GM21717 (cell line): ENCODE measurements around the gene EPHA2.
A peak's percentile ranks its signal among the peaks of the same experiment; 100 is the strongest.

Experiments
- ATAC-seq: cut with Tn5 transposase; IDR thresholded peaks from one replicate; pipeline ENCODE4 v1.9.1; 2021; ENCODE audit warnings: mild to moderate bottlenecking, moderate library complexity; ENCODE audit not compliant: unreplicated experiment

EPHA2 gene

DNA sequence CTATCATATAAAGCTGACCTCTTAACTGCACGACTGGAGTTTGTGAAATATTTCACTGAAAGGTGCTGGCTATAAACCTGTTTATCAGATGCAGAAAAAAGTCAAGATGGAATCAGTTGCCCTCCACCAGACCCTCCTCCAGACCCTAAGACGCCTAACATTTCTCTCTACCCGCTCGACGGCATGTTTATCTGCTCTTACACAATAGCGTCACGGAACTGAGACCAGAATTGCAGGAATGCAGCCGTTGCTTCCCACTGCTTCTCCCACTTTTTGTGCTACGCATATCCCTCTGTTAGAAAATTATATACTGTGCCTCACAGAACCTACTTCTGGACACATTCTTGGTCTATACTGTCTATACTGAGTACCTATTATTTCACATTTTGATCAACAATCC, 54.2 kb downstream of the EPHA2 start:
- ATAC-seq: no peak

DNA sequence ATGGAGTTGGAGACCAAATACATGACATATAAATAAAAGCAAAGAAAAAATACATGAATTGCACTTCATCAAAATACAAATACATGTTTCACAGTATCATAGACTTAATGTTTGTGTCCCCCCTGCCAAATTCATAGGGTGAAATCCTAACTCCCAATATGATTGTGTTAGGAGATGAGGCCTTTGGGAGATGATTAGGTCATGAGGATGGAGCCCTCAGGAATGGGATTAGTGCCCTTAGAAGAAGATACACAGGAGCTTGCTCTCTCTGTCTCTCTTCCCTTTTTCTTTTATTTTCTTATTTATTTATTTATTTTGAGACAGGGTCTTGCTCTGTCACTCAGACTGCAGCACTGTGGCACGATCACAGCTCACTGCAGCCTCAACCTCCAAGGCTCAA, 56.5 kb downstream of the EPHA2 start:
- no peak for ATAC-seq

DNA sequence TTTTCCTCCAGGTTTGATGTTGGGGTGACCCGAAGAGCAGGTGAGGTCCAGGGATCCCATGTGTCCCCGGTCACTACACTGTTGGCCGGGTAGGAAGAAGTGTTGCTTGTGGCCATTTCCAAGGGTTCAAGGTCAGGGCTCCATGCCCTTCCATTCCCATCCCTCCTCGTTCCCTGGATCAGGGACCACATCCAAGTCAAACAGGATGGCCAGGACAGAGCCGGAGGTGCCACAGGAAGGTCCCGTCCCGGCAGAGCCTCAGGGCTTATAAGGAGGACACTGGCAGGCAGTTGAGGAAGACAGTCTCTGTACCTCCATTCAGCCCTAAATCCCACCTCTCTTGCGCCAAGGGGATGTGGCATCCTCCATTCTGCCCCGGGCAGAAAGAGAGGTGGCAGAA, 60.4 kb downstream of the EPHA2 start:
- ATAC-seq: no peak

DNA sequence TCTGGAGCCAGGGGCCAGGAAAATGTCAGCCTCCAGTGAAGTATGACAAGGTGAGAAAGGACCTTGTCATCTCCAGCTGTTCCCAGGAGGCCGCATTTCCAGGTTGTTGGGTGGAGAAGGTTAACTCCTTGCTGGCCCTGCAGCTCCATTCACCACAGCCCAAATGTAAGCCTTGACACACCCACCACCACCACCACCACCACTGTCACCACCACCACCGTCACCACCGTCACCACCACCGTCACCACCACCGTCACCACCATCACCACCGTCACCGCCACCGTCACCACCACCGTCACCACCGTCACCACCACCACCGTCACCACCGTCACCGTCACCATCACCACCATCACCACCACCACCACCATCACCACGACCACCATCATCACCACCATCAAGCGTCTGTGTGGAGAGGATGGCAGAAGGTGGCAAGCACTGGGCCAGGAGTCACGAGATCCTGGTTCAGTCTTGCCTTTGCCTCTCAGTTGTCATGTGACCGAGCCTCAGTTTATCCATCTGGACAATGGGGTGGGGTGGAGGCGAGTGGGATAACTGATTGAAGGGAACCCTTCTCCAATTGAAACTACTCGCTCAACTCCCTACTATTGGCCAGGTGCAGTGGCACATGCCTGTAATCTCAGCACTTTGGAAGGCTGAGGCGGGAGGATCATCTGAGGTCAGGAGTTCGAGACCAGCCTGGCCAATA, 61.3 kb downstream of the EPHA2 start:
- ATAC-seq: no peak

DNA sequence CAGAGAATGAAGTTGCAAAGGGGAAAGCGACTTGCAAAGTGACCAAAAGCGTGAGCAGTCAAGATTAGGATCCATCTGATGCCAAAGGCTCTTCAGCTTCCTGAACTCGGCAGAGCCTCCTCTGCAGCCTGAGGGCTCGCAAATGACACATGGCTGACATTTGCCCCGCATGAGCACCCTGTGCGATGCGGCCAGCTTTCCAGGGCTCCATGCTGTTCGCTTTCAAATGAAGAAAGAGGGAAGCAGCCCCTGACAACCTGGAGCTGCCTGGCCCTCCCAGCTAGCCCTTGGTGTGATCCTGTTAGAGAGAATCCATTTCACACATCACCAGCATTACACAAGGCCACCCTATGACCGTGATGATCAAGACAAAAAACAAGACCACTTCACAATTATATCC, 62.3 kb downstream of the EPHA2 start:
- ATAC-seq: no peak

DNA sequence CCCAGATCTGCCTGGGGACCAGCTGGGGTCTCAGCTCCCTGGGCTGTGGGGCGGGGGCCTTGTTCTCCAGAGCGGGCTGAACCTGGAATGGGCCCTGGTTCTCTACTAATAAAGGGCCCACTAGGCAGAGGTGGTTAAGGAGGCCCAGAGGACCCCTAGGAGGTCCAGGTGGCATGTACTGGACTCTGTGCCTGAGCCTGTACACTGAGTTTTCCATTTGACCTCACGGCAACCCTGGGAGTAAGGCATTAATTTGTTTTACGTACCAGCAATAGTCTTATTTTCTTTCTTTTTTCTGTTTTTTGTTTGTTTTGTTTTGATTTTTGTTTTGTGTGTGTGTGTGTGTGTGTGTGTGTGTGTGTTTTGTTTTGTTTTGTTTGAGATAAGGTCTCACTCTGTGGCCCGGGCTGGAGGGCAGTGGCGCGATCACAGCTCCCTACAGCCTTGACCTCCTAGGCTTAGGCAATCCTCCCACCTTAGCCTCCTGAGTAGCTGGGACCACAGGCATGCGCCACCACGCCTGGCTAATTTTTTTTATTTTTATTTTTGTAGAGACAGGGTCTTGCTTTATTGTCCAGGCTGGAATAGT, 62.9 kb downstream of the EPHA2 start:
- no peak for ATAC-seq

DNA sequence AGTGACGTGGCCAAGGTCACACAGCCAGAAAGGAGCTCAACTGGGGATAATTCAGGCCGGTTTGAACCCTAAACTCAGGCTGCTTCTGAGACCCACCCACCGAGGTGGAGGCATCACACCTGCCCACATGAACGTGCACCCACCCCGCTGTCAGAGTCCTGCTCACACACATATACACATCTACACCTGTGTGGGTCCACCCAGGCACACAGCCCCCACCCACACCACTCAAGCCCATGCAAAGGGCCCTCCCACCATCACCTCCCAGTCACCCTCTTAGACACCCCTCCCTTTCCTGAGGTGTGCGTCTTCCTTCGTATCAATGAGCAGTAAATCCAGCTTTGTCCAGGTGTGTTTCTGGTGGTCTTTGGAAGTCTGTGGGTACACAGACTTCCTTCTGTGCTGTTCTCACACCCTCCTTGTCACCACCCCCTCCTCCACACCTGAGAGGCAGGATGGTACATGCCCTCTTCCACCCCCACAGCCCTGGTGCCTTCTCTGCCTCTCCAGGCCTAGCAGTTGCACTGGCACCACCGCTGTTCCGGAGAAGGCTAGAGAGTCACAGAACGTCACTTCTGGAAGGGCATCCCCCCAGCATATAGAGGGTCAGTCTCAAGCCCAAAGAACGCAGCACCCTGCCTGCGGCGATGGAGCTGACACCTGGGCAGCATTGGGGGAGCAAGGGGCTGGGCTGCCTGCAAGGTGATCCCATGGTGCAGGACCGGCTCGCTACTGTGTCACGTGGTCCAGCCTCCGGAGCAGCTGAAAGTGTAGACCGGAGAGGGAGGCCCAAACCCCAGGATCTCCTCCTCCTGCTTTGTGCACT, 63.6 kb downstream of the EPHA2 start:
- ATAC-seq: no peak

DNA sequence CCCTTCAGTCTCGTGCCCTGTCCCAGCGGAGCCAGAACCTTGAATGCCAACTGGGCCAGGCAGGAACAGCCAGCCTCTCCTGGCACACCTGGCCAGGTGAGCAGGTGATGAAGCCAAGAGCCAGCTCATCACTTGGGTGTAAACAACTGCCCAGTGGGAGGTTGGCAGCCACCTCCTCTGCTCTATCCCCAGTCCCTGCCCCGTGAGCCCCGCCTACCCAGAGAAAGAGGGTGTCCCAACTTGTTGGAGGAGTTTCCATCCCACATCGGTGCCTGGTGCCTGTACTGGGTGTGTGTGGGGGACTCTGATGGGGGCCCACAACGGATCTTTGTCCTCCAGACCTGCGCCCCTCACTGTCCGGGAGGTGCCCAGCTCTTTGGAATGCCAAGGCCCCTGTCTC, 64.6 kb downstream of the EPHA2 start:
- no peak for ATAC-seq

DNA sequence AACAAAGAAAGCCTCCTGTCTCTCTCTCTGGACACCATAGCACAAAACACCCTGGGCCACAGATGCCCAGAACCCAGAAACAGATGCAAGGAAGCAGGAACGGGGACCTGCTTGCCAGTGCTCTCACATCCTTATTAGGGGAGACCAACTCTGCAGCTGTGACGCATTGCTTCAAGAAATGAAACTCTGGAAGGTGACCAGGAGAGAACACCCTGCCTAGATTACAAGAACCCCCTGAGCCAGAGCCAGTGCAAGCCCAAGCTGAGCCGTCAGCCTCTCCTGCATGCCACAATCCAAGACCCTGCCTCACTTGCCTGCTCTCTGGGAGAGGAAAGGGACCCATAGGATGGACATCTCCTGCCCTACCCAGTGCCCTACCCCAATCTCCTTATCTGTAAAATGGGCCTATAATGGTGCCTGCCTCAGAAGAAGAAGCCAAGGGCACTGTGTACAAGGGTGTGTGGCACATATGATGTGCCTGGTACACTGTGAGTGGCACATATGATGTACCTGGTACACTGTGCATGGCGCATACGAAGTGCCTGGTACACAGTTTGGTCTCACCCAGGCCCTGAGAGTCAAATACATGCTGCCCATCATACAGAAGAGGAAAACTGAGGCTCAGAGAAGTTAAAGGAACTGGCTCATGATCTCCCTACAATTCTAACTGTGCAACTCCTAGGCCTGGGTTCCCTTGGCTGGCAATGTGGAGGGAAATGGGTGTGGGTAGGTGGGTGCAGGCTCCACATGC, 65.6 kb downstream of the EPHA2 start:
- ATAC-seq: no peak

DNA sequence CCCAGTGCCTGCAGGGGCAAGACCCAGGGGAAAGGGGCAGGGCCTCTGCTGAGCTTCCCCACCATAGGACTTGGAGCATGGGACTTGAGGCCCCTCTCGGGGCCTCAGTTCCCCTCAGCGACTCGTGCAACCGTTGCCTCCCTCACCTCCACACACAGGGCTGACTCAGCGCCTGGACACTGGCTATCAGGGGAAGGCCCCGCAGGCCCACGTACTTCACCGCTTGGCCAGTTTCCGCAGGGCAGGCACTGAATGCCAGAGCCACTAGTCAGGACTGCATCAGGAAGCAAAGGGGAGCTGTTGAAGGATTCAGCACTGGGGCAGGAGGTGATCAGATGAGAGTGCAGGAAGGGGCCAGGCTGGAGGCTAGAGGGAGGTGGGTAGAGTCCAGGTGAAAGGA, 66.9 kb downstream of the EPHA2 start:
- no peak for ATAC-seq

DNA sequence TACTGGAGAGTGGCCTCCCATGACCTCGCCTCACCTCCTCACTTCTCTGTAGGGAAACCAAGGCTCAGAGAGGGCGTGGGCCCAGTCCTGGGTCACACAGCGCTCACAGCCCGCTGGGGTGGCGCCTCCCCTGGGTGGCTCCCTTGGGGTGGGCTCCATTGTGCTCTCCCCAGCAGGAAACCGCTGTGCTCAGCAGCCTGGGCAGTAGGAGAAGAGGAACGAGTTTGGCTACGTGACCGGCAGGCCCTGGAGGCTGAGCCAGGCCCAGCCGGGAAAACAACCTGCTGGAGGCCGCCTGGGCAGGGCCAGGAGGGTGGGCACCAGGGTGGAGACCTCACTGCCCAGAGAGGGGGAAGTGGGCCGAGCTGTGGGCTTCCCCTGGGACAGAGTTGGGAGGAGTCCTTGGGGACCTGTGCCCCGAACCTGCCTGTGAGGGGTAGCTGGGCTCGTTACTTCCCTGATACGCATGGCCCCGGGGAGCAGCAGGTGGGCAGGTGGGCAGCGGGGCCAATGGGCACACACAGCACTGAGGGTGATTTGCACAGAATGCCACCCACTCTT, 67.4 kb downstream of the EPHA2 start:
- ATAC-seq: no peak

DNA sequence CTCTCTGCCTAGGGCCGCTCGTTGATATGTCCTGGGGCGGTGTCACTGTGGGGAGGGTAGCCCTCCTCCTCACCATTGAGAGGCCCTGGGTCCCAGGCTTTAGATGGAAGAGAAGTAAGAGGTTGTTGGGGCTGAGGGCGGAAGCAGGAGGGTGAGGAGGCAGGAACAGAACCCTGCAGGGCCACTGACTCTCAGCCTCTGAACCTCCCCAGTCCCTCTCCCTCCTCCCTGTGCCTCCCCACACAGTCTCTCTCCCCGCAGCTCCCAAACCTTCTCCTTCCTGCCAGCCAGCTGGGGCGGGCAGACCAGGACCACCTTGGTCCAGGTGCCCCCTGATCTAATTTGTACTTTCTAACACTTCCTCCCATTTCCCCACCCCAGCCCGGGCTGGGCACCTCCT, 68.1 kb downstream of the EPHA2 start:
- ATAC-seq: no peak

DNA sequence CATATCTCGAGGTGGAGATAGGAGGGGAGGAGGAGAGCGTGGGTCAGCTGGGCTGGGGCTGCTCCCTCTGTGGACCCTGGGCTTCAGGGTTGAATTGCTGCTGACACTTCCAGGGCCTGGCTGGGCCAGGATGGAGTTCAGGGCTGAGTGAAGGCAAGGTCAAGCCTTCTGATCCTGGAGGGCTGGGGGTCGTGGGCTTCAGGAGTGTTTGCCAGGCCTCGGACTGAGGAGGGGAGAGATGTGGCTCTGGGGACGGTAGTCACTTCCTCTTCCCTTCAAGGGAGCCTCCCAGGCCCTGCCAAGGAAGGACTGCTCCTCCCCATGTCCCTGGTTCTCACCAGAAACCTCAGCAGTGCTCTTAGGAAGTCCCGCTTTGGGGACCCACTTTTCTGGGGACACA, 70.3 kb downstream of the EPHA2 start:
- ATAC-seq: no peak

DNA sequence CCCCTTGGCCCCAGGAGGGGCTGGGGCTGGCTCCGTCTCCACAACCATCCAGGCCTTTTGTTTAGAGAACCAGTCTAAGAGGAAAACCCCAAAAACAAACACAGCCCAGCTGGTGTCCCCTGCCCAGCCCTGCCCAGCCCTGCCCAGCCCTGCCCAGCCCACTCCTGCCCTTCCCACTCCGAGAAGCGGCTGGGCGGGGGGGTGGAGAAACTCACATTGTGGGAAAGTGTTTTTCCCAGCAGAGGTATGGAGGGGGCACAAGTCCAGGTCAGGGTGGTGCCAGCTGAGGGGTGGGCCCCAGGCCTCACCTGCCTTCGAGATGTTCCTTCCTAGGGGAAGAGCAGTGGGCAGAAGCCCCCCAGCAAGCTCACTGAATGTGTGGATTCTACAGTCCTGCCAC, 72.4 kb downstream of the EPHA2 start:
- ATAC-seq: no peak

DNA sequence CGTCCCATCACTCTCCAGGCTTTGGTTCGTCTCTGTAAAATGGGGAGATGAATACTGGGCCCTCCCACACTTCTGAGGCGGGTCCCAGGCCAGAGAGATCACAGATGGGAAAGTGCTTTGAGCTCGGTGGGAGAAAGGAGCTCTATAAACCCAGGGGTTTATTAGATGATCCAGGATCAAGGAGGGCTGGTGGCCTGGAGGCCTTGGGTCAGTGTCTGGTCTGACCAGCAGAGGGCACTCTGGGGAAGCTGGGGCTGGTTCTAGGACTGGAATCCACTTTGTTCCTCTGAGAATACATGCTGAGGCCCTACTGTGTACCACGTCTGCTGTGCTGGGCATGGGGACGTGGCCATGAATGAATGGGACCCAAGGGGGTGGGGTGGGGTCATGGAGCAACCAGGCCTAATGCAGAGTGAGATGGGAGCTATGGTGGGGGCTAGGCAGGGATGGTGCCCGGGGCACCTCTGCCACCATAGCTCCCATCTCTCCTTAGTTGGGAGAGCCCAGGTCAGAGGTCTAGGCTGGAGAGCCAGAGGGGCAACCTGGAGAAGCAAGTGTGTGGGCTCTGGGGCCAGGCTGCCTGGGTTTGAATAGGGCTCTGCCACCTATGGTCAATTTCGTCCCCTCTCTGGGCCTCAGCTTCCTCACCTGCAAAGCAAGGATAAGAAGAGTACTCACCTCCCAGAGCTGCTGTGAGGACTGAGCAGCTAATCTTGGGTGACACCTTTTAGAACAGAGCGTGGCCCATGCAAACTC, 73.4 kb downstream of the EPHA2 start:
- ATAC-seq: no peak

DNA sequence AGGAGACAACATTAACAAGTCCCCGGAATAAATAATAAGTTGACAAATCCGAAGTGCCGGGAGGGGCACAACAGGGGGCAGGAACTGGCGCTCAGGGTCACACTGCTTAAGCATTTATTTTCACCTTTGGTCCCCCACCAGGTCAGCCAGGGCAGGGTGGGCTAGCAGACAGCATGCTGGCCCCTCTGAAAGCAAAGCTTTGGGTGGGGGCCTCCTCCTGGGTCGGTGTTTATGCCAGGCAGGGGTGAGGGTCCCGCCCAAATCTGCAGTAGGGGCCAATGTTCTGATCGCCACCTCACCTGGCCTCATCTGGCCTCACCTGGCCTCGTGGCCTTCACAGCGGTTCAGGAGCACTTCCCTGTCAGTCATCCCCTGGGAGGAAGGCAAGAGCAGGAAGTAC, 74.2 kb downstream of the EPHA2 start:
- no peak for ATAC-seq

DNA sequence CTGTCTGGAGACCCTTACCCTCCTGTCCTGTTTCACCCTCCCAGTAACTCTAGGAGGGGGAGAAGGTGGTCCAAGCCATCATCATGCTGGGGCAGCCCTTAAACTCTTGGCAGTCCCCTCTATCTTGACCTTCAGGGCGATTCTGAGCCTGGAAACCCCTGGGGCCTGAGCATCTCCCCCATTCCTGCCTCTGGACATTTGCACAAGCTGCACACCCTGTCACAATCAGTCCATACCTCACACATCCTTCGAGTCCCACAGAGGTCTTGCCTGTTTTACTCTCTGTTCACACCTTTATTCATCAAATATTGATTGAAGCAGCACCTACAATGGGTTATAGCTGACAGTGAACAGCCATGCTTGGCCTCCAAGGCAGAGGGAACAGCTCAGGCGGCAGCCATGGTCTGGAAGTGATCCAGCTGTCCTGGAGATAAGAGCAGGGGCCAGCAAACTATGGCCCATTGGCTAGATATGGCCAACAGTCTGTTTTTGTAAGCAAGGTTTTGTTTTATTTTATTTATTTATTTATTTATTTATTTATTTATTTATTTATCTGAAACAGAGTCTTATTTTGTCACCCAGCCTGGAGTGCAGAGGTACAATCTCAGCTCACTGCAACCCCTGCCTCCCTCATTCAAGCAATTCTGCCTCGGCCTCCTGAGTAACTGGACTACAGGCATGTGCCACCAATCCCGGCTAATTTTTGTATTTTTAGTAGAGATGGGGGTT, 75.3 kb downstream of the EPHA2 start:
- ATAC-seq: no peak

DNA sequence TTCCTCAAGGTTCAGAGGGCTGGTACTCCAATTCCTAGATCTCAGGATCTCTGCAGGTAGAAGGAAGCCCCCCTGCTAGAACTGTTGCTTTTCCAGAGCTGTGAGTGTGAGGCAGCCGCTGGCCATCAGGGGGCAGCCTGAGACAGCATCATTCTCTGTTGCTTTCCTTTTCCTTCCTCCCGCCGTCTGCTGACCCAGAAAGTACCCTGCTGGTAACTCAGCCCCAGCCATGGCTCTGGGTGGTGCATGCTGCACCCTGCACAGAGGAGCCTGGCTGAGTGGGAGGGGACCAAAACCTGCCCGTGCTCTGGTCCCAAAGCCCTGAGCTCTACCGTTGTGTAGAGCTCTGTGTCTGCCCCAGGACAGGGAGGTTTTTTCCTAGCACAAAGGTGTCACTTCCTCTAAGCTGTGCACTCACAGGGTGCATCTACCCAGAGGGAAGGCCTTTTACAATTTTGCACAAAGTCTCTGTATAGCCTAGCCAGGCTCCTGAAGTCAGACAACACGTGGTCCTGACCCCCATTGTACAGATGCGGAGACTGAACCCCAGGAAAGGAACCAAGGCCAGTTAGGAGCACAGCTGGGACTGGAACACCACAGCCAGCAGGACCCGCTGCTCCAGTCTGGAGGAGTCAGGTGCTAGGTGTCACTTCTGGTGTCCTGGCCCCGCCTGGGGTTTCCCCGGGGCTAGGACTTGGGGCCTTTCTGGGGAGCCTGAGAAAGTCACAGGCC, 76.8 kb downstream of the EPHA2 start:
- ATAC-seq: peak; percentile 58
